IMR-90 (cell line): ENCODE measurements around the gene PNRC2. TPM values are rescaled to one million over a fixed set of nuclear protein-coding genes. Genes with fewer than 3 reads are reported as not detected.

Experiments
- ATAC-seq: fragments of 200-7000 bp; cut with Tn5 transposase; 2 replicates; pipeline ENCODE4 v1.9.1; 2020; ENCODE audit warnings: low read depth, mild to moderate bottlenecking, moderate library complexity
- BruUV-seq: library from RNA; stranded (reverse); fragments of 400-500 nt; replicated peaks from 2 replicates; lab custom pipeline; 2021; lab: Mats Ljungman, UMichigan
- CTCF ChIA-PET: fragments of 300-600 bp; formaldehyde crosslinking; extraction: SDS; loops from one replicate; lab custom pipeline; 2021; ENCODE audit warnings: antibody characterized with exemption; lab: Yijun Ruan, JAX
- POLR2A ChIA-PET: fragments of 300-600 bp; sonication (Branson Sonifier 250); formaldehyde crosslinking; loops from one replicate; lab custom pipeline; 2022; ENCODE audit warnings: antibody characterized with exemption; ENCODE audit not compliant: unreplicated experiment; lab: Charles Lee
- DNase-seq: peaks from one replicate; pipeline ENCODE4 v3.0.0; 2013
- H2AFZ ChIP-seq: replicated peaks from 2 replicates; pipeline ENCODE3; 2013; ENCODE audit warnings: low read length, mild to moderate bottlenecking; ENCODE audit not compliant: poor library complexity
- H2AK5ac ChIP-seq: 2 replicates; pipeline ENCODE4 v1.6.1; 2013; ENCODE audit warnings: low read depth, low read length, inconsistent platforms
- H2AK9ac ChIP-seq: replicated peaks from 2 replicates; pipeline ENCODE3; 2013; ENCODE audit warnings: mild to moderate bottlenecking, low read depth, low read length, moderate library complexity; ENCODE audit not compliant: poor library complexity
- H2BK120ac ChIP-seq: 2 replicates; pipeline ENCODE4 v1.6.1; 2013; ENCODE audit warnings: low read depth, low read length, inconsistent platforms
- H2BK15ac ChIP-seq: 3 replicates; pipeline ENCODE4 v1.6.1; 2013; ENCODE audit warnings: low read depth, low read length, inconsistent platforms
- H2BK20ac ChIP-seq: 2 replicates; pipeline ENCODE4 v1.6.1; 2013; ENCODE audit warnings: low read depth, mild to moderate bottlenecking, inconsistent platforms, low read length, moderate library complexity
- H2BK5ac ChIP-seq: 2 replicates; pipeline ENCODE4 v1.6.1; 2013; ENCODE audit warnings: mild to moderate bottlenecking, low read depth, low read length, inconsistent platforms; ENCODE audit not compliant: poor library complexity, severe bottlenecking
- H3K14ac ChIP-seq: replicated peaks from 2 replicates; pipeline ENCODE4 v1.6.1; 2013; ENCODE audit warnings: low read depth, low read length, inconsistent platforms
- H3K18ac ChIP-seq: 2 replicates; pipeline ENCODE4 v1.6.1; 2013; ENCODE audit warnings: low read depth, low read length, control low read depth
- H3K23ac ChIP-seq: 2 replicates; pipeline ENCODE4 v1.6.1; 2013; ENCODE audit warnings: low read depth, low read length, inconsistent platforms
- H3K27ac ChIP-seq: 2 replicates; pipeline ENCODE4 v1.5.1; 2013; ENCODE audit warnings: mild to moderate bottlenecking, control low read depth, low read length; ENCODE audit not compliant: insufficient read depth
- H3K27me3 ChIP-seq: 2 replicates; pipeline ENCODE4 v1.6.1; 2013; ENCODE audit warnings: low read length; ENCODE audit not compliant: control insufficient read depth, insufficient read depth
- H3K36me3 ChIP-seq: 2 replicates; pipeline ENCODE4 v1.6.1; 2013; ENCODE audit warnings: low read length, mixed read lengths; ENCODE audit not compliant: control insufficient read depth, insufficient read depth
- H3K4ac ChIP-seq: 2 replicates; pipeline ENCODE4 v1.6.1; 2013; ENCODE audit warnings: low read depth, low read length, inconsistent platforms
- H3K4me1 ChIP-seq: 2 replicates; pipeline ENCODE4 v1.6.1; 2013; ENCODE audit warnings: low read length, mixed read lengths; ENCODE audit not compliant: control insufficient read depth, insufficient read depth
- H3K4me2 ChIP-seq: 2 replicates; pipeline ENCODE4 v1.6.1; 2013; ENCODE audit warnings: low read depth, mild to moderate bottlenecking, control low read depth, low read length, moderate library complexity
- H3K4me3 ChIP-seq: 2 replicates; pipeline ENCODE4 v1.5.1; 2013; ENCODE audit warnings: low read depth, mild to moderate bottlenecking, control low read depth, low read length, moderate library complexity; ENCODE audit not compliant: insufficient read depth
- H3K56ac ChIP-seq: 2 replicates; pipeline ENCODE4 v1.6.1; 2013; ENCODE audit warnings: low read length, inconsistent platforms; ENCODE audit not compliant: insufficient read depth; ENCODE audit errors: extremely low read depth
- H3K79me1 ChIP-seq, 2 experiments: 2 replicates each; pipeline ENCODE4 v1.6.1; 2013; ENCODE audit warnings: low read length in 2 of 2, inconsistent platforms in 1 of 2, low read depth in 1 of 2
- H3K9ac ChIP-seq: 2 replicates; pipeline ENCODE4 v1.6.1; 2013; ENCODE audit warnings: low read depth, low read length, control low read depth
- H3K9me1 ChIP-seq: 2 replicates; pipeline ENCODE4 v1.6.1; 2013; ENCODE audit warnings: low read length, inconsistent platforms; ENCODE audit not compliant: insufficient read depth
- H3K9me3 ChIP-seq: 2 replicates; pipeline ENCODE4 v1.6.1; 2013; ENCODE audit warnings: low read length; ENCODE audit not compliant: control insufficient read depth, insufficient read depth
- H4K20me1 ChIP-seq: 2 replicates; pipeline ENCODE4 v1.6.1; 2013; ENCODE audit warnings: low read length, inconsistent platforms; ENCODE audit not compliant: insufficient read depth
- H4K5ac ChIP-seq: 2 replicates; pipeline ENCODE4 v1.6.1; 2013; ENCODE audit warnings: mild to moderate bottlenecking, low read depth, low read length, control low read depth
- H4K8ac ChIP-seq, 2 experiments: 2 replicates each; pipeline ENCODE4 v1.6.1; 2013; ENCODE audit warnings: low read depth in 2 of 2, low read length in 2 of 2, control low read depth in 1 of 2, inconsistent platforms in 1 of 2
- H4K91ac ChIP-seq: 2 replicates; pipeline ENCODE4 v1.6.1; 2013; ENCODE audit warnings: low read depth, low read length, inconsistent platforms; ENCODE audit not compliant: insufficient read depth
- BHLHE40 ChIP-seq: fragments of 150-350 bp; IDR thresholded peaks from 2 replicates; pipeline ENCODE4 v1.6.1; 2016; ENCODE audit warnings: mild to moderate bottlenecking, low read depth, low read length
- CEBPB ChIP-seq: IDR thresholded peaks from 2 replicates; pipeline ENCODE4 v1.6.1; 2012; ENCODE audit warnings: low read depth, low read length, improper control_type of control experiment
- CHD1 ChIP-seq: IDR thresholded peaks from 2 replicates; pipeline ENCODE4 v1.6.1; 2012; ENCODE audit warnings: low read depth, low read length, improper control_type of control experiment
- FOS ChIP-seq: fragments of 150-350 bp; IDR thresholded peaks from 2 replicates; pipeline ENCODE4 v1.6.1; 2016; ENCODE audit warnings: low read depth, low read length
- MAFK ChIP-seq: IDR thresholded peaks from 2 replicates; pipeline ENCODE4 v1.6.1; 2012; ENCODE audit warnings: low read depth, low read length, improper control_type of control experiment
- MAZ ChIP-seq: IDR thresholded peaks from 2 replicates; pipeline ENCODE4 v1.6.1; 2012; ENCODE audit warnings: low read depth, mild to moderate bottlenecking, low read length, improper control_type of control experiment, moderate library complexity, borderline replicate concordance
- MXI1 ChIP-seq: IDR thresholded peaks from 2 replicates; pipeline ENCODE4 v1.6.1; 2012; ENCODE audit warnings: low read depth, mild to moderate bottlenecking, low read length, moderate library complexity, borderline replicate concordance
- NFE2L2 ChIP-seq: fragments of 150-350 bp; IDR thresholded peaks from 2 replicates; pipeline ENCODE4 v1.6.1; 2016; ENCODE audit warnings: low read depth, mild to moderate bottlenecking, low read length
- POLR2A ChIP-seq: IDR thresholded peaks from 2 replicates; pipeline ENCODE4 v1.6.1; 2012; ENCODE audit warnings: mild to moderate bottlenecking, low read depth, low read length
- RAD21 ChIP-seq: IDR thresholded peaks from 2 replicates; pipeline ENCODE4 v1.6.1; 2012; ENCODE audit warnings: low read length, improper control_type of control experiment
- RCOR1 ChIP-seq: IDR thresholded peaks from 2 replicates; pipeline ENCODE4 v1.6.1; 2012; ENCODE audit warnings: mild to moderate bottlenecking, low read length, improper control_type of control experiment; ENCODE audit not compliant: insufficient replicate concordance
- RFX5 ChIP-seq: IDR thresholded peaks from 2 replicates; pipeline ENCODE4 v1.8.0; 2012; ENCODE audit warnings: low read depth, mild to moderate bottlenecking, low read length, moderate library complexity
- SMC3 ChIP-seq: fragments of 150-350 bp; IDR thresholded peaks from 2 replicates; pipeline ENCODE4 v1.6.1; 2016; ENCODE audit warnings: low read depth, mild to moderate bottlenecking, antibody characterized with exemption, low read length, moderate library complexity
- WGBS, 2 experiments: methylation state at CpG; one replicate each; pipeline versions ENCODE4 v1.1.5 to v1.1.7; 2013; ENCODE audit warnings: missing lambda C conversion rate in 2 of 2; ENCODE audit not compliant: insufficient read length in 1 of 2; ENCODE audit errors: extremely low coverage in 2 of 2; 5-methylcytosine and 5-hydroxymethylcytosine counted together
- dilution Hi-C: fragments of 300-500 bp; cut with HindIII; formaldehyde crosslinking; loops from one replicate; pipeline ENCODE4 v1.14.3; 2018; ENCODE audit warnings: low sequenced_read_pairs; ENCODE audit not compliant: unreplicated experiment
- in situ Hi-C: fragments of 300-500 bp; cut with MboI; formaldehyde crosslinking; loops from 3 replicates; pipeline ENCODE4 v1.14.3; 2019; ENCODE audit warnings: low sequenced_read_pairs, inconsistent platforms, mixed read lengths
- intact Hi-C: fragments of 100-400 bp; cut with micrococcal nuclease; formaldehyde crosslinking; loops from 2 replicates; pipeline ENCODE4 v1.10.0; 2022
- polyA plus RNA-seq, 3 experiments: library from polyadenylated mRNA; depleted of rRNA; stranded (reverse); fragments of >200 nt; gene quantifications; 2 replicates each; pipeline ENCODE4 v1.2.3, GENCODE V29; 2012; ENCODE audit warnings: low replicate concordance in 1 of 3
- total RNA-seq: library from RNA; depleted of rRNA; stranded (reverse); fragments of >200 nt; gene quantifications from 2 replicates; pipeline ENCODE4 v1.2.3, GENCODE V29; 2012
- TF ChIP-seq, protein P1 (sequence below): fragments of 150-350 bp; IDR thresholded peaks from 2 replicates; pipeline ENCODE4 v1.6.1; 2017; ENCODE audit warnings: mild to moderate bottlenecking, antibody characterized with exemption, low read length, low read depth
- TF ChIP-seq, protein P2 (sequence below): conservative IDR thresholded peaks from 2 replicates; pipeline ENCODE4 v1.5.1; 2012; ENCODE audit warnings: mild to moderate bottlenecking, low read depth, low read length, improper control_type of control experiment
- TF ChIP-seq, protein P3 (sequence below): fragments of 150-350 bp; IDR thresholded peaks from 2 replicates; pipeline ENCODE4 v1.6.1; 2016; ENCODE audit warnings: low read depth, mild to moderate bottlenecking, low read length, moderate library complexity, borderline replicate concordance

Gene PNRC2
- total and polyA plus RNA-seq, 2 of the 4 experiments (the other 2 are of a cell fraction) = 50.6 to 76.0 TPM

DNA sequence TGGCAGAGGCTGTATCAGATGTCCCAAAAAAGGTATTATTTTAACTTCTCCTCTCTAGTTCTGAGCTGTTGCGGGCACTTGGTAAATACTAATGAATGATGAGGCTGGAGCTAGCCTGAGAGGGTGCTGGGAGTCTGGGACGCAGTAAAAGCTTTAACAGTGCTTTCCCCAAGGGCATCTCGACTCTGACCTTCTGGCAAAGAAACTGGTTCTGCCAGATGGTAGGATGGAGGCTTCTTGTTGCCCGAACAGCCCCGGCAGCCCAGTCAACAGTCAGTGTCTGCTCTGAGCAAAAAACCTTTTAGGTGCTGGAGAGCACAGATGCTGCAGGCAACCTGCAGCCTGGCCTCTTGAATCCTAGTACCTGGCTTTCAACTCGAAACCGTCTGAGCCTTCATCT is 2.5 kb upstream of the PNRC2 start:
- Histone ChIP-seq H2AK9ac (no peak overlapping the region), H3K14ac (no peak overlapping the region), H3K9me3 (no peaks in the 10 kb centered on the region), H3K79me1 (0 out of 4 replicates have a peak, but pooled peaks cover 0 to 5% of the 10 kb centered on the region in 2 experiments), H2BK120ac (no peak overlapping the region), H4K91ac (no peak overlapping the region), H2BK5ac (no peak overlapping the region), H3K4ac (no peak overlapping the region), H4K8ac (no peak overlapping the region), H3K4me1 (peaks cover 2% of the 10 kb centered on the region; the same call in 1 of the 2 replicates), H3K4me3 (no peak overlapping the region), H4K20me1 (peaks cover 19% of the 10 kb centered on the region), H3K56ac (no peak overlapping the region), H3K9me1 (no peaks in the 10 kb centered on the region), H3K27me3 (no peaks in the 10 kb centered on the region), H3K4me2 (no peak overlapping the region), H3K9ac (no peak overlapping the region), H3K27ac (no peak overlapping the region), H4K5ac (no peak overlapping the region), H2AK5ac (no peak overlapping the region), H2AFZ (no peak overlapping the region), H2BK15ac (no peak overlapping the region), H2BK20ac (no peak overlapping the region), H3K18ac (no peak overlapping the region), H3K23ac (no peak overlapping the region), H3K36me3 (peaks cover 2% of the 10 kb centered on the region; the same call in 1 of the 2 replicates)
- ATAC-seq (no peak), DNase-seq (no peak)
- no TSS peak for BruUV-seq
- dilution Hi-C loops (no loop called here), in situ Hi-C loops (no loop called here), intact Hi-C loops (no loop called here)
- POLR2A ChIA-PET = no interaction called here
- CTCF ChIA-PET = no interaction called here
- TF ChIP-seq SMC3 (no peak), MXI1 (no peak), RFX5 (no peak), CHD1 (no peak), MAFK (no peak), FOS (no peak), NFE2L2 (no peak), MAZ (no peak), RAD21 (no peak), CEBPB (no peak), BHLHE40 (no peak), RCOR1 (no peak), POLR2A (no peak)
- TF ChIP-seq, protein P1, sequence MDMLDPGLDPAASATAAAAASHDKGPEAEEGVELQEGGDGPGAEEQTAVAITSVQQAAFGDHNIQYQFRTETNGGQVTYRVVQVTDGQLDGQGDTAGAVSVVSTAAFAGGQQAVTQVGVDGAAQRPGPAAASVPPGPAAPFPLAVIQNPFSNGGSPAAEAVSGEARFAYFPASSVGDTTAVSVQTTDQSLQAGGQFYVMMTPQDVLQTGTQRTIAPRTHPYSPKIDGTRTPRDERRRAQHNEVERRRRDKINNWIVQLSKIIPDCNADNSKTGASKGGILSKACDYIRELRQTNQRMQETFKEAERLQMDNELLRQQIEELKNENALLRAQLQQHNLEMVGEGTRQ = no peak
- TF ChIP-seq, protein P2, sequence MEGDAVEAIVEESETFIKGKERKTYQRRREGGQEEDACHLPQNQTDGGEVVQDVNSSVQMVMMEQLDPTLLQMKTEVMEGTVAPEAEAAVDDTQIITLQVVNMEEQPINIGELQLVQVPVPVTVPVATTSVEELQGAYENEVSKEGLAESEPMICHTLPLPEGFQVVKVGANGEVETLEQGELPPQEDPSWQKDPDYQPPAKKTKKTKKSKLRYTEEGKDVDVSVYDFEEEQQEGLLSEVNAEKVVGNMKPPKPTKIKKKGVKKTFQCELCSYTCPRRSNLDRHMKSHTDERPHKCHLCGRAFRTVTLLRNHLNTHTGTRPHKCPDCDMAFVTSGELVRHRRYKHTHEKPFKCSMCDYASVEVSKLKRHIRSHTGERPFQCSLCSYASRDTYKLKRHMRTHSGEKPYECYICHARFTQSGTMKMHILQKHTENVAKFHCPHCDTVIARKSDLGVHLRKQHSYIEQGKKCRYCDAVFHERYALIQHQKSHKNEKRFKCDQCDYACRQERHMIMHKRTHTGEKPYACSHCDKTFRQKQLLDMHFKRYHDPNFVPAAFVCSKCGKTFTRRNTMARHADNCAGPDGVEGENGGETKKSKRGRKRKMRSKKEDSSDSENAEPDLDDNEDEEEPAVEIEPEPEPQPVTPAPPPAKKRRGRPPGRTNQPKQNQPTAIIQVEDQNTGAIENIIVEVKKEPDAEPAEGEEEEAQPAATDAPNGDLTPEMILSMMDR = no peak
- TF ChIP-seq, protein P3, sequence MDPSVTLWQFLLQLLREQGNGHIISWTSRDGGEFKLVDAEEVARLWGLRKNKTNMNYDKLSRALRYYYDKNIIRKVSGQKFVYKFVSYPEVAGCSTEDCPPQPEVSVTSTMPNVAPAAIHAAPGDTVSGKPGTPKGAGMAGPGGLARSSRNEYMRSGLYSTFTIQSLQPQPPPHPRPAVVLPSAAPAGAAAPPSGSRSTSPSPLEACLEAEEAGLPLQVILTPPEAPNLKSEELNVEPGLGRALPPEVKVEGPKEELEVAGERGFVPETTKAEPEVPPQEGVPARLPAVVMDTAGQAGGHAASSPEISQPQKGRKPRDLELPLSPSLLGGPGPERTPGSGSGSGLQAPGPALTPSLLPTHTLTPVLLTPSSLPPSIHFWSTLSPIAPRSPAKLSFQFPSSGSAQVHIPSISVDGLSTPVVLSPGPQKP = no peak
- 57% methylated on average over 3 of the region's 7 CpGs; no CpG with 5 or more reads in 1 of the 2 experiments for WGBS, 2 experiments
